ENCODE measurements around the gene TXNDC8. TPM values are rescaled to one million over a fixed set of nuclear protein-coding genes. Genes with fewer than 3 reads are reported as not detected.

Gene TXNDC8
- total RNA-seq, 1 experiment from 2014 or later, result not detected

GRCh38 chr9:110343551-110343950 lies 5.9 kb upstream of the TXNDC8 start:
- no peaks in the 10 kb centered on the region for H3K36me3 Mint-ChIP-seq (ENCODE audit: insufficient read depth, unreplicated experiment)

DNA sequence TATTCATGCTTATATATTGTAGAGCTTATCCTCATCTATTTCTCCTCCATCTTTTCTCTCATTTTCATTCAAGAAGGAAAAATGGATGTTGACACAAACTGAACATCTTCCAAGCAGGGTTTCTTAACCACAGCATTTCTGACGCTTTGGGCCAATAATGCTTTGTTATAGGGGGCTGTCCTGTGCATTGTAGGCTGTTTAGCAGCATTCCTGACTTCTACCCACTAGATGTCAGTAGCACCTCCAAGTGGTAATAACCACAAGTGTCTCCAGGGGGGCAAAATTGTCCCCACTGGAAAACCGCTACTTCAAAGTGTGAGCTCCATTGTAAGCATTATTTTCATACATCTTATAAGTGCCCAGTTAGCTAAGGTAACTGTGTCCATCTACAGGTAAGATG lies 2.6 kb upstream of the TXNDC8 start:
- no peaks in the 10 kb centered on the region for H3K4me1 Mint-ChIP-seq (ENCODE audit: low read depth, unreplicated experiment)
- BruUV-seq (replicated peaks), result no TSS peak
- TF ChIP-seq CTCF (IDR thresholded peaks at IDR 0.05; ENCODE audit: insufficient read depth in 1 of 2, low read depth in 1 of 2, low read length in 1 of 2, severe bottlenecking in 1 of 2, unreplicated experiment in 1 of 2), result peak; percentile 49 to 56
- Histone ChIP-seq H3K9me3 (no peaks in the 10 kb centered on the region), H3K4me1 (no peaks in the 10 kb centered on the region; the same call in 1 of the 2 replicates), H3K36me3 (ENCODE audit: control insufficient read depth, insufficient read depth, low read length) (no peaks in the 10 kb centered on the region), H3K4me3 (ENCODE audit: low read depth, low read length) (no peak overlapping the region), H3K27me3 (replicated peaks; ENCODE audit: control insufficient read depth, insufficient read depth, low read length) (no peaks in the 10 kb centered on the region)
- POLR2A ChIA-PET, result interaction anchor here (0.5 kb wide), 1 partner anchor 84 kb away, joined by 7 read pairs; the partner anchor contains the start of gene TXN
- H3K36me3 Mint-ChIP-seq (ENCODE audit: insufficient read depth, unreplicated experiment), result no peaks in the 10 kb centered on the region
- peak in 1 of 2 experiments; percentile 32 for DNase-seq
- H3K4me3 Mint-ChIP-seq (ENCODE audit: unreplicated experiment), result no peak overlapping the region
- CTCF ChIA-PET, result interaction anchor here (1.8 kb wide), 1 partner anchor 157 kb away, joined by 11 read pairs; no protein-coding TSS in a partner anchor
- H3K27ac Mint-ChIP-seq (ENCODE audit: unreplicated experiment), result no peak overlapping the region
- H3K9me3 Mint-ChIP-seq (ENCODE audit: unreplicated experiment), result no peaks in the 10 kb centered on the region
- no peaks in the 10 kb centered on the region for H3K27me3 Mint-ChIP-seq (ENCODE audit: insufficient read depth, unreplicated experiment)
- intact Hi-C loops (cut with micrococcal nuclease; ENCODE audit: unreplicated experiment), result loop anchor here (1.0 to 5.0 kb wide), 4 partner anchors 42 to 283 kb away; partner anchors contain the start of gene TXN

More at GRCh38 chr9:110343551-110343950, 5.9 kb upstream of the TXNDC8 start:
- DNase-seq, result no peak
- H3K4me3 ChIP-seq (ENCODE audit: low read depth, low read length), result no peak overlapping the region
- H3K4me1 ChIP-seq, result no peaks in the 10 kb centered on the region
- ChIA-PET CTCF (no interaction called here), POLR2A (no interaction called here)
- no TSS peak for BruUV-seq (replicated peaks)
- Mint-ChIP-seq H3K4me1 (ENCODE audit: low read depth, unreplicated experiment) (no peaks in the 10 kb centered on the region), H3K27me3 (ENCODE audit: insufficient read depth, unreplicated experiment) (no peaks in the 10 kb centered on the region), H3K4me3 (ENCODE audit: unreplicated experiment) (no peak overlapping the region), H3K9me3 (ENCODE audit: unreplicated experiment) (no peaks in the 10 kb centered on the region), H3K27ac (ENCODE audit: unreplicated experiment) (no peak overlapping the region)
- H3K27me3 ChIP-seq (replicated peaks; ENCODE audit: control insufficient read depth, insufficient read depth, low read length), result no peaks in the 10 kb centered on the region
- TF ChIP-seq CTCF (IDR thresholded peaks at IDR 0.05; ENCODE audit: insufficient read depth in 1 of 2, low read depth in 1 of 2, low read length in 1 of 2, severe bottlenecking in 1 of 2, unreplicated experiment in 1 of 2), result no peak
- H3K9me3 ChIP-seq, result no peaks in the 10 kb centered on the region
- no peaks in the 10 kb centered on the region for H3K36me3 ChIP-seq (ENCODE audit: control insufficient read depth, insufficient read depth, low read length)
- intact Hi-C loops (cut with micrococcal nuclease; ENCODE audit: unreplicated experiment), result loop anchor here (5.0 kb wide), 1 partner anchor 86 kb away; the partner anchor contains the start of gene TXN

- POLR2A ChIA-PET, result no interaction called here
- Mint-ChIP-seq H3K27ac (ENCODE audit: unreplicated experiment) (no peak overlapping the region), H3K9me3 (ENCODE audit: unreplicated experiment) (no peaks in the 10 kb centered on the region), H3K4me3 (ENCODE audit: unreplicated experiment) (no peak overlapping the region), H3K4me1 (ENCODE audit: low read depth, unreplicated experiment) (no peaks in the 10 kb centered on the region), H3K36me3 (ENCODE audit: insufficient read depth, unreplicated experiment) (no peaks in the 10 kb centered on the region), H3K27me3 (ENCODE audit: insufficient read depth, unreplicated experiment) (no peaks in the 10 kb centered on the region)
- no peaks in the 10 kb centered on the region for H3K27me3 ChIP-seq (replicated peaks; ENCODE audit: control insufficient read depth, insufficient read depth, low read length)
- BruUV-seq (replicated peaks), result no TSS peak
- intact Hi-C loops (cut with micrococcal nuclease; ENCODE audit: unreplicated experiment), result no loop called here
- H3K36me3 ChIP-seq (ENCODE audit: control insufficient read depth, insufficient read depth, low read length), result no peaks in the 10 kb centered on the region
- H3K9me3 ChIP-seq, result no peaks in the 10 kb centered on the region
- TF ChIP-seq CTCF (IDR thresholded peaks at IDR 0.05; ENCODE audit: insufficient read depth in 1 of 2, low read depth in 1 of 2, low read length in 1 of 2, severe bottlenecking in 1 of 2, unreplicated experiment in 1 of 2), result no peak
- no peak overlapping the region for H3K4me3 ChIP-seq (ENCODE audit: low read depth, low read length)
- CTCF ChIA-PET, result no interaction called here
- DNase-seq, result no peak
- no peaks in the 10 kb centered on the region; the same call in 1 of the 2 replicates for H3K4me1 ChIP-seq
Observed at GRCh38 chr9:110338143-110338542, 480 bp upstream of the TXNDC8 start.

All from Caco-2 (cell line).